Measurements from ENCODE around the gene LEKR1.

Gene LEKR1

DNA sequence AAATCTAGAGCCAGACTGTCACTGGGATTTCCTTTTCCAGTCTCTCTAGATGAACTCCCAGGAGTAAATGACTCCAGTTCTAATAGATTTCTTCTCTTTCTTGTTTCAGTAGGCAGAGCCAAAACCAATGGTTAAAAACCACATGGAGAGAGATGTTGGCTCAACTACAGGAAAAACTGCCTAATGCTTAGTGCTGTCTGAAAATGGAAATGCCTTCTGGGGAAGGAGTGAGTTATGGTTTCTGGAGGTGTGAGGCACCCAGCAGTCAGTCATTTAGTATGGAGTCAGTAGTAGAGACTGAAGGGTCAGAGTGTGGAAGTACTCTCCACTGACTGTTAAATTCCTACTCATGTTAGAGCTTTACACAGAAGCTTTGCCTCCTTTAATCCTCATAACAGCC lies 197.1 kb downstream of the LEKR1 start:
- no peak for DNase-seq (ENCODE audit: low read depth, low spot score)
- H3K9me3 ChIP-seq (ENCODE audit: low read depth, low read length): no peaks in the 10 kb centered on the region
- H3K4me3 ChIP-seq: 0 out of 2 replicates have a peak overlapping the region, but pooled peaks have one; percentile 1
- H3K27ac ChIP-seq: peak overlapping the region; percentile 43
- TF ChIP-seq EZH2 (IDR thresholded peaks at IDR 0.05): no peak
- TF ChIP-seq FOXP2 (optimal IDR thresholded peaks at IDR 0.05; ENCODE audit: control extremely low read depth, extremely low read length, insufficient read depth): no peak
- TF ChIP-seq POLR2AphosphoS5 (IDR thresholded peaks at IDR 0.05; ENCODE audit: borderline replicate concordance, low read depth, low read length): no peak
- no peak overlapping the region for H3K9ac ChIP-seq (ENCODE audit: insufficient read length)
- H3K36me3 ChIP-seq (ENCODE audit: insufficient read depth, low read length): no peaks in the 10 kb centered on the region

DNA sequence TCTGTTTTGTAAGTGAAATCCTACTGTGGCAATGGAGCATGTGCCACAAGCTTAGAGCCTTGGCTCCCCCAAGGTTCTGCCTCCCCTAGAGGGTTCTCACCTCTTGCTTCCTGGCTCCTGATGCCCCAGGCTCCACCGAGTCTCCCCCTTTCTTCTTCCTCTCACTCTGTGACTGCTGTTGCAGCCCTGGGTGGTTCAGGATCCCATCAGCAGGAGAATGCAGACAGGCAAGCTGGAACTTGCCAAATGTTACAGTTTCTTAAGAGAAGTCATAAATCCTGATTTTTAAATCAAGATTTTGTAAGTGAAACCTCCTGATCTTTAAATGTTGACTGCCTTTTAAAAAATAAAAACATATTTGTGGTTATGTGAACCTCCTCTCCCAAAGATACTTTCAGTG lies 199.9 kb downstream of the LEKR1 start:
- DNase-seq (ENCODE audit: low read depth, low spot score): no peak
- no peaks in the 10 kb centered on the region; the same call in 1 of the 2 replicates for H3K36me3 ChIP-seq (ENCODE audit: insufficient read depth, low read length)
- H3K27ac ChIP-seq: peak overlapping the region; percentile 55
- TF ChIP-seq FOXP2 (optimal IDR thresholded peaks at IDR 0.05; ENCODE audit: control extremely low read depth, extremely low read length, insufficient read depth) (no peak), EZH2 (IDR thresholded peaks at IDR 0.05) (no peak), POLR2AphosphoS5 (IDR thresholded peaks at IDR 0.05; ENCODE audit: borderline replicate concordance, low read depth, low read length) (no peak)
- no peaks in the 10 kb centered on the region for H3K9me3 ChIP-seq (ENCODE audit: low read depth, low read length)
- peak overlapping the region; percentile 20; the same call in 1 of the 2 replicates for H3K4me3 ChIP-seq
- H3K9ac ChIP-seq (ENCODE audit: insufficient read length): no peak overlapping the region

DNA sequence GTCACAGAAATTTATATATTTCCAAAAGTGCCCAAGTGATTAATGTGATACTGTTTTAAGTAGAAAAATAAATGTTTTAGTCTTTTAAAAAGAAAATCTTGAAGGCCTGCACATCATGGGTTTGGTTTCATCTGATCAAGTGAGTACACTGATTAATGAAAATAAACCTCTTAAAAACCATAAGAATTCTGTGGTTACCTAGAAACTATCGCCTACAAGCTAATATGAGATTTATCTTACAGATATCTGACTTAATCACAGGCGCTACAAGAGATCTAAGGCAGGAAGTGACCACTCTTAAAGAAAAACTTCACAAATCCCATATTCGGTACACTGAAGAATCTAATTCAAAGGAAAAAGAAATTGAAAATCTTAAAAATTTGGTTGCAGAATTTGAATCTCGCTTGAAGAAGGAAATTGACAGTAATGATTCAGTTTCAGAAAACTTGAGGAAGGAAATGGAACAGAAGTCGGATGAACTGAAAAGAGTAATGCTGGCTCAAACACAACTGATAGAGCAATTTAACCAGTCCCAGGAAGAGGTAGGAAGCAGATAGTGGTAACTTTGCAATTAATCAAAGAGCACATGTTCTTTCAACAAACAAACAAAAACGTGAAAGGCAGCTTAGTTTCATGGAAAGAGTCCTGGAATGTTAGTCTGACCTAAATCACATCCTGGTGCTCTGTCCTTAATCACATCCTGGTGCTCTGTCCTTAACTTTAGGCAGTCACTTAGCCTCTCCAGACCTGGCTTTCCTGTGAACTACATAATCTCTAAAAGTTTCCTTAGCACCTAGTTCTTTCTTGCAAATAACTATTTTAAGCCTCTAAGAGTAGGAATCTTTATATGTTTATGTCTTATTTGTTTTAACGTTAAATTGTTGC lies 201.9 kb downstream of the LEKR1 start:
- H3K9ac ChIP-seq (ENCODE audit: insufficient read length): no peak overlapping the region
- H3K36me3 ChIP-seq (ENCODE audit: insufficient read depth, low read length): no peaks in the 10 kb centered on the region; the same call in 1 of the 2 replicates
- TF ChIP-seq EZH2 (IDR thresholded peaks at IDR 0.05) (no peak), POLR2AphosphoS5 (IDR thresholded peaks at IDR 0.05; ENCODE audit: borderline replicate concordance, low read depth, low read length) (no peak), FOXP2 (optimal IDR thresholded peaks at IDR 0.05; ENCODE audit: control extremely low read depth, extremely low read length, insufficient read depth) (no peak)
- no peak overlapping the region for H3K4me3 ChIP-seq
- DNase-seq (ENCODE audit: low read depth, low spot score): no peak
- H3K27ac ChIP-seq: no peak overlapping the region
- no peaks in the 10 kb centered on the region for H3K9me3 ChIP-seq (ENCODE audit: low read depth, low read length)

DNA sequence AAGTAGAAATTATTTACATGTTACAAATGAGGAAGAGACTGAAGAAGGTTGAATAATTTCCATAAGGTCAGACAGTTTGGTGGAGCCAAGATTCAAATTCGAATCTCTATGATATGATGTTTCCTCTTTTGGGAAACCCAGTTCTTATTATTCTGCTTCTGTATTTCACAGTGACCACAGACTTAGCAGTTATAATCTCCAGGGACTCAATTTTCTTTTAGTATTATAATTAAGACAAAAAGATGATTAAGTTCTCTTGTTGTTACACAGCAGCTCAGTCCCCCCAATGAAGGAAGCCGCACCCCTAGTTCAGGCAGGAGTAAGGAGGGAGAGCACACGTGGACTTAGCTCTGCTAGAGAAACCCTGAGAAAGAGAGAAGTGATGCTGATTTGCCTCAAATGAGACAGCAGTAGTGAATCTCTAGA lies 203.2 kb downstream of the LEKR1 start:
- TF ChIP-seq FOXP2 (optimal IDR thresholded peaks at IDR 0.05; ENCODE audit: control extremely low read depth, extremely low read length, insufficient read depth) (no peak), EZH2 (IDR thresholded peaks at IDR 0.05) (no peak), POLR2AphosphoS5 (IDR thresholded peaks at IDR 0.05; ENCODE audit: borderline replicate concordance, low read depth, low read length) (no peak)
- Histone ChIP-seq H3K9me3 (ENCODE audit: low read depth, low read length) (no peaks in the 10 kb centered on the region), H3K9ac (ENCODE audit: insufficient read length) (no peak overlapping the region), H3K27ac (no peak overlapping the region), H3K4me3 (no peak overlapping the region), H3K36me3 (ENCODE audit: insufficient read depth, low read length) (no peaks in the 10 kb centered on the region; the same call in 1 of the 2 replicates)
- no peak for DNase-seq (ENCODE audit: low read depth, low spot score)

- H3K9ac ChIP-seq (ENCODE audit: insufficient read length): no peak overlapping the region
- H3K36me3 ChIP-seq (ENCODE audit: insufficient read depth, low read length): no peaks in the 10 kb centered on the region; the same call in 1 of the 2 replicates
- TF ChIP-seq FOXP2 (optimal IDR thresholded peaks at IDR 0.05; ENCODE audit: control extremely low read depth, extremely low read length, insufficient read depth): no peak
- TF ChIP-seq EZH2 (IDR thresholded peaks at IDR 0.05): no peak
- no peak for TF ChIP-seq POLR2AphosphoS5 (IDR thresholded peaks at IDR 0.05; ENCODE audit: borderline replicate concordance, low read depth, low read length)
- DNase-seq (ENCODE audit: low read depth, low spot score): no peak
- peak overlapping the region; percentile 34 for H3K4me3 ChIP-seq
- peak overlapping the region; percentile 68 for H3K27ac ChIP-seq
- H3K9me3 ChIP-seq (ENCODE audit: low read depth, low read length): no peaks in the 10 kb centered on the region
These were observed 204.6 kb downstream of the LEKR1 start for GRCh38 chr3:157030712-157031111.

GRCh38 chr3:157033001-157033400 lies 206.8 kb downstream of the LEKR1 start:
- no peak for DNase-seq (ENCODE audit: low read depth, low spot score)
- TF ChIP-seq EZH2 (IDR thresholded peaks at IDR 0.05) (no peak), FOXP2 (optimal IDR thresholded peaks at IDR 0.05; ENCODE audit: control extremely low read depth, extremely low read length, insufficient read depth) (no peak), POLR2AphosphoS5 (IDR thresholded peaks at IDR 0.05; ENCODE audit: borderline replicate concordance, low read depth, low read length) (no peak)
- H3K27ac ChIP-seq: no peak overlapping the region
- H3K9ac ChIP-seq (ENCODE audit: insufficient read length): no peak overlapping the region
- no peaks in the 10 kb centered on the region; the same call in 1 of the 2 replicates for H3K36me3 ChIP-seq (ENCODE audit: insufficient read depth, low read length)
- H3K4me3 ChIP-seq: no peak overlapping the region
- H3K9me3 ChIP-seq (ENCODE audit: low read depth, low read length): no peaks in the 10 kb centered on the region

DNA sequence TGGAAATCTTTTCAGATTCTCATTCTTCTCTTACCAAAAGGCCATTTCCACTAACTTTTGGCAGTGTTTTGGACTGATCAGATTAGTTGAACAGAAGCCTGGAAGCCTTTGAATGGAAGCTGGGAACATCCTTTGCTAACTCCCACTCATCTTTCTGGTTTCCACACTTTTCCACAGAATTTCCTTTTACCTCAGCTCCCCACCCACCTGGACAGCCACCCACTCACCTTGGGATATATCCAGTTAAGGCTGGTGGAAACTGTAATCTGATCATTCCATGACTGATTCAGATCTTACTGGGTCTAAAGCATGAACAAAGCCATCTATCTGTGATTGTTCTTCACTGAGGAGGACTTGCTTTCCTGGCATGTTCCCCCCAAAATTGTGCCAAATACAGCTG lies 214.3 kb downstream of the LEKR1 start:
- no peak overlapping the region for H3K27ac ChIP-seq
- no peaks in the 10 kb centered on the region for H3K36me3 ChIP-seq (ENCODE audit: insufficient read depth, low read length)
- DNase-seq (ENCODE audit: low read depth, low spot score): no peak
- TF ChIP-seq FOXP2 (optimal IDR thresholded peaks at IDR 0.05; ENCODE audit: control extremely low read depth, extremely low read length, insufficient read depth): no peak
- no peak for TF ChIP-seq EZH2 (IDR thresholded peaks at IDR 0.05)
- no peak for TF ChIP-seq POLR2AphosphoS5 (IDR thresholded peaks at IDR 0.05; ENCODE audit: borderline replicate concordance, low read depth, low read length)
- H3K9ac ChIP-seq (ENCODE audit: insufficient read length): no peak overlapping the region
- no peaks in the 10 kb centered on the region for H3K9me3 ChIP-seq (ENCODE audit: low read depth, low read length)
- H3K4me3 ChIP-seq: no peak overlapping the region

GRCh38 chr3:157042226-157042625 lies 216.1 kb downstream of the LEKR1 start:
- H3K36me3 ChIP-seq (ENCODE audit: insufficient read depth, low read length): no peaks in the 10 kb centered on the region
- no peak overlapping the region for H3K27ac ChIP-seq
- no peak overlapping the region for H3K9ac ChIP-seq (ENCODE audit: insufficient read length)
- no peak for DNase-seq (ENCODE audit: low read depth, low spot score)
- TF ChIP-seq POLR2AphosphoS5 (IDR thresholded peaks at IDR 0.05; ENCODE audit: borderline replicate concordance, low read depth, low read length) (no peak), EZH2 (IDR thresholded peaks at IDR 0.05) (no peak), FOXP2 (optimal IDR thresholded peaks at IDR 0.05; ENCODE audit: control extremely low read depth, extremely low read length, insufficient read depth) (no peak)
- no peak overlapping the region for H3K4me3 ChIP-seq
- H3K9me3 ChIP-seq (ENCODE audit: low read depth, low read length): no peaks in the 10 kb centered on the region

All from SK-N-MC (cell line).